ENCODE results near the gene C12orf76. TPM values are rescaled to one million over a fixed set of nuclear protein-coding genes. Genes with fewer than 3 reads are reported as not detected.

Gene C12orf76
- polyA plus RNA-seq, 3 donors from 2014 or later = 9.8 to 17.7 (median 13.6) TPM

DNA sequence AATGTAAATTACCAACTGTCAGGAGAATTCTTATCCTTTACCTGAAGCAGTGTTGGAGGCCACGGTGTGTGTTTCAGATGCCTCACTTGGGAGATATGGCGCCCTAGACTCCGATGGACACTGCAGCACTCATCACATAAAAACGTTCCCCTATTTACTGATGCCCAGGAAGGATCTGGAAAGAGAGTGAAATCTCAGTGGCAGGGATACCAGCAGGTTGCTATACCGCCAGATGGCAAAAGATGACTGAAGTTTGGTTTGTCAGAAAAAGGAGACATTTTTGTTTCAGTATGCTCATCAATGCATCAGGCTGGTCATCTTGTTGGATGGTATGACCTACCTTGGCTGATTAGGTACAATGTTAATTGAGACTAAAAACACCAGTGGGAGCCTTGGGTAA lies 56.7 kb downstream of the C12orf76 start:
- peaks cover 0 to 8% (median 0%) of the 10 kb centered on the region in 3 donors for H3K27me3 Mint-ChIP-seq (ENCODE audit: low read depth in 3 of 3)
- peak overlapping the region in 5 of 6 donors; percentile 15 to 50 (median 48) for H3K27ac Mint-ChIP-seq
- no peak overlapping the region for H3K4me3 Mint-ChIP-seq
- H3K9me3 Mint-ChIP-seq = no peaks in the 10 kb centered on the region
- H3K36me3 Mint-ChIP-seq = peaks cover 0 to 20% (median 17%) of the 10 kb centered on the region in 3 donors
- DNase-seq = no peak
- peaks cover 50 to 60% of the 10 kb centered on the region in 2 donors for H3K4me1 Mint-ChIP-seq

Other genes with a start within 250 kb of the C12orf76 start
- gene TRPV4, start 215.1 kb downstream of the C12orf76 start, polyA plus RNA-seq = not detected
- 10 to 100 TPM; 64.8 to 95.1 (median 71.9) TPM for gene GLTP, start 168.0 kb downstream of the C12orf76 start, polyA plus RNA-seq
- 10 to 100 TPM in 1 of 3 donors, 1 to 10 TPM in 2; 2.9 to 22.8 (median 9.1) TPM for gene TCHP, start 148.2 kb downstream of the C12orf76 start, polyA plus RNA-seq
- 10 to 100 TPM; 54.6 to 100.0 (median 68.7) TPM for gene GIT2, start 52.2 kb downstream of the C12orf76 start, polyA plus RNA-seq
- 10 to 100 TPM; 39.8 to 62.9 (median 40.8) TPM for gene ANKRD13A, start 49.1 kb downstream of the C12orf76 start, polyA plus RNA-seq
- gene IFT81, start 75.8 kb upstream of the C12orf76 start, polyA plus RNA-seq = under 1 TPM in 2 of 3 donors, not detected in 1; 0.54 TPM
- 1 to 10 TPM; 2.0 to 8.0 (median 2.5) TPM for gene ATP2A2, start 232.7 kb upstream of the C12orf76 start, polyA plus RNA-seq

Measured in immature natural killer cell (primary cell).